ENCODE results near the gene NEDD4L. TPM values are rescaled to one million over a fixed set of nuclear protein-coding genes. Genes with fewer than 3 reads are reported as not detected.

Gene NEDD4L
- total RNA-seq, 1 donor from 2014 or later, result 135 TPM

DNA sequence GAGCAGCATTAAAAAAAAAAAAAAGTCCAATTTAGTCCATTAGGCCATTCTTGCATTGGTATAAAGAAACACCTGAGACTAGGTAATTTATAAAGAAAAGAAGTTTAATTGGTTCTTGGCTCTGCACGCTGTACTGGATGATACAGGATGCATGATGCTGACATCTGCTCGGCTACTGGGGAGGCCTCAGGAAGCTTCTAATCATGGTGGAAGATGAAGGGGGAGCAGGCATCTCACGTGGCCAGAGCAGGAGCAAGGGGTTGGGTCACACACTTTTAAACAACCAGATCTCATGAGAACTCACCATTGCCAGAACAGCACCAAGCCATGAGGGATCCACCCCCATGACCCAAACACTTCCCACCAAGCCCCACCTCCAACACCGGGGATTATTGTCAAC is 100.1 kb downstream of the NEDD4L start:
- Mint-ChIP-seq H3K27me3 (ENCODE audit: low read depth) (no peaks in the 10 kb centered on the region), H3K9me3 (peaks cover 10% of the 10 kb centered on the region), H3K4me1 (no peaks in the 10 kb centered on the region), H3K4me3 (no peak overlapping the region), H3K27ac (no peak overlapping the region), H3K36me3 (peaks cover 10% of the 10 kb centered on the region)
- TF ChIP-seq CTCF (IDR thresholded peaks at IDR 0.05; ENCODE audit: unreplicated experiment), result no peak
- DNase-seq (ENCODE audit: low spot score in 2 of 2, unreplicated experiment in 2 of 2), result no peak

- H3K27me3 Mint-ChIP-seq (ENCODE audit: low read depth), result no peaks in the 10 kb centered on the region
- H3K27ac Mint-ChIP-seq, result no peak overlapping the region
- no peak for DNase-seq (ENCODE audit: low spot score in 2 of 2, unreplicated experiment in 2 of 2)
- peaks cover 10% of the 10 kb centered on the region for H3K36me3 Mint-ChIP-seq
- no peaks in the 10 kb centered on the region for H3K4me1 Mint-ChIP-seq
- peaks cover 10% of the 10 kb centered on the region for H3K9me3 Mint-ChIP-seq
- TF ChIP-seq CTCF (IDR thresholded peaks at IDR 0.05; ENCODE audit: unreplicated experiment), result no peak
- H3K4me3 Mint-ChIP-seq, result no peak overlapping the region
Observed at GRCh38 chr18:58144671-58145285, 100.8 kb downstream of the NEDD4L start.

- Mint-ChIP-seq H3K36me3 (peaks cover 10% of the 10 kb centered on the region), H3K27ac (no peak overlapping the region), H3K4me1 (no peaks in the 10 kb centered on the region), H3K9me3 (peaks cover 10% of the 10 kb centered on the region), H3K27me3 (ENCODE audit: low read depth) (no peaks in the 10 kb centered on the region), H3K4me3 (no peak overlapping the region)
- no peak for DNase-seq (ENCODE audit: low spot score in 2 of 2, unreplicated experiment in 2 of 2)
- no peak for TF ChIP-seq CTCF (IDR thresholded peaks at IDR 0.05; ENCODE audit: unreplicated experiment)
Observed at GRCh38 chr18:58146099-58146498, 102.1 kb downstream of the NEDD4L start.

DNA sequence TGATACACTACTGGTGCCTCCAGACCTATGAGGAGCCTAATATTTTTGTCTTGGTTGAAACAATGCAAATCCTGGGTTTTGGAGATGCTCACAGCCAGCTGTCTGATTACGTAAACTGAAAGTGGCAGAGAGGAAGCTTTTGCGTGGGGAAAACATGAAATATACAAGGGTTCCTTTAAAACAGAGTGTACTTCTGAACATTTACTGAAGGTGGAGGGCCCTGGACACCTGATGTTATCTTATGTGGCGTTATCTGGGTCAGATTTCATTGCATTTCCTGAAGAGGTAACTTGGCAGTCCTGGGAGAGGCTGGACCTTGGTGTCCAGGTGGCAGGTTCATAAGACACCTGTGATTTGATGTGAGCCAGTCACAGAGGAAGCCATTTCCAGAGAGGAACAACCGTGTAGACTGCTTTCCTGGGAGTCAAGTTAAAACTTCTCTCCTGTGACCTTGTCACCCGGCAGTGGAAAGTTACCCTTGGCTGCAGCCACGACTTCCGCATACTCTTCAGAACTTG is 105.0 kb downstream of the NEDD4L start:
- Mint-ChIP-seq H3K27ac (no peak overlapping the region), H3K4me1 (no peaks in the 10 kb centered on the region), H3K27me3 (ENCODE audit: low read depth) (no peaks in the 10 kb centered on the region), H3K9me3 (peaks cover 7% of the 10 kb centered on the region), H3K36me3 (peaks cover 9% of the 10 kb centered on the region), H3K4me3 (no peak overlapping the region)
- no peak for TF ChIP-seq CTCF (IDR thresholded peaks at IDR 0.05; ENCODE audit: unreplicated experiment)
- no peak for DNase-seq (ENCODE audit: low spot score in 2 of 2, unreplicated experiment in 2 of 2)

- no peak overlapping the region for H3K27ac Mint-ChIP-seq
- no peaks in the 10 kb centered on the region for H3K27me3 Mint-ChIP-seq (ENCODE audit: low read depth)
- peaks cover 2% of the 10 kb centered on the region for H3K36me3 Mint-ChIP-seq
- DNase-seq (ENCODE audit: low spot score in 2 of 2, unreplicated experiment in 2 of 2), result no peak
- TF ChIP-seq CTCF (IDR thresholded peaks at IDR 0.05; ENCODE audit: unreplicated experiment), result no peak
- no peaks in the 10 kb centered on the region for H3K9me3 Mint-ChIP-seq
- H3K4me3 Mint-ChIP-seq, result no peak overlapping the region
- no peaks in the 10 kb centered on the region for H3K4me1 Mint-ChIP-seq
Observed at GRCh38 chr18:58150772-58151171, 106.7 kb downstream of the NEDD4L start.
